ENCODE results near the gene KCNIP4. TPM values are rescaled to one million over a fixed set of nuclear protein-coding genes. Genes with fewer than 3 reads are reported as not detected.

KCNIP4 gene
- total RNA-seq, 8 experiments from 2014 or later, result 1.7 to 18.5 (median 10.8) TPM

DNA sequence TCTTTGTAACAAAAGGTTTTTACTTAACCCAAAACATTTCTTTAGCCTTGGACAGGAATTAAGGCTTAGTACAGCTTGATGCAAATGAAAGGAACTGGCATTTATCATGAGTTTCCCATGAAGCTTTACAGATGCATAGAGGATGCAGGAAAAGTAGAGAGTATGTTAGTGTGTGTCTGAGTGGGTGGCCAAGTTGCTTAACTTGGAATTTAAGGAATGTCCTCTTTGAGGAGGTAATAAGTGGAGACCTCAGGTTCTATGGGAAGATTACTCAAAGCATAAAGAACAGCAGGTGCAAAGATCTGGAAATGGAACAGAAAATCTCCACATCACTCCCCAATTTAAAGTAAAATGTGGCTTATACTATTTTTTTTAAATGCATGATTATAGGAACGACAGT lies 457.9 kb downstream of the KCNIP4 start:
- no peaks in the 10 kb centered on the region for H3K4me1 ChIP-seq (replicated peaks in 1 of 2)
- WGBS, 10 experiments, result 0 to 100% (median 80%) methylated on average over 1 of the region's 1 CpG; no CpG with 5 or more reads in 3 of the 10 experiments
- in situ Hi-C loops (cut with MboI; ENCODE audit: low pct_unique_long_range_greater_than_20kb in 2 of 9, low sequenced_read_pairs in 9 of 9, unreplicated experiment in 9 of 9), result no loop called here
- H3K4me3 ChIP-seq, result no peak overlapping the region
- ATAC-seq (replicated peaks in 6 of 8), result no peak
- no peak overlapping the region for H3K27ac ChIP-seq

GRCh38 chr4:21476757-21477156 lies 471.8 kb downstream of the KCNIP4 start:
- Histone ChIP-seq H3K27ac (no peak overlapping the region), H3K4me3 (no peak overlapping the region), H3K4me1 (replicated peaks in 1 of 2) (no peaks in the 10 kb centered on the region)
- WGBS, 10 experiments, result 0 to 54% (median 0%) methylated on average over 2 to 3 of the region's 3 CpGs; no CpG with 5 or more reads in 3 of the 10 experiments
- peak in 2 of 8 experiments; percentile 48 to 52 for ATAC-seq (replicated peaks in 6 of 8)
- in situ Hi-C loops (cut with MboI; ENCODE audit: low pct_unique_long_range_greater_than_20kb in 2 of 9, low sequenced_read_pairs in 9 of 9, unreplicated experiment in 9 of 9), result no loop called here

DNA sequence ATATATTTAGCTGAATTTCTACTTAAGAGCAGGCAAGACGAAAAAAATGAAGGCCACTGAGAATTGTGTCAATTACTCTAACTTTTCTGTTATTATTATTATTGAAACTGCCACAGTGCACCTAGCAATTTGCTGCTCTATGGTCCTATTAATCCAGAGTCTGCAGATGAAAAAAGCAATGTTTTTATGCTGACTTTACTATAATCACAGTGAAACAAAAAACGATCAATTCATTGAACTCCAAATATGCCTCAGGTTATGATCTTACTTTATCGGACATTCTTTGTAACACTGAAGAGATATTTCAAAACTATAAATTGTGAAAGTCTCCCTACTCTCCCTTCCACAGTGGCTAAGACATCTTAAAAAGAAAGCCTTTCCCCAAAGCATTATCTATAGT lies 474.4 kb downstream of the KCNIP4 start:
- H3K27ac ChIP-seq, result no peak overlapping the region
- in situ Hi-C loops (cut with MboI; ENCODE audit: low pct_unique_long_range_greater_than_20kb in 2 of 9, low sequenced_read_pairs in 9 of 9, unreplicated experiment in 9 of 9), result loop anchor here in 5 of 9 experiments (25.0 kb wide), 2 partner anchors 687 to 712 kb away; no protein-coding TSS in a partner anchor
- H3K4me1 ChIP-seq (replicated peaks in 1 of 2), result no peaks in the 10 kb centered on the region
- no peak for ATAC-seq (replicated peaks in 6 of 8)
- WGBS, 10 experiments, result 0 to 92% (median 50%) methylated on average over 1 to 3 of the region's 3 CpGs; no CpG with 5 or more reads in 1 of the 10 experiments
- no peak overlapping the region for H3K4me3 ChIP-seq

DNA sequence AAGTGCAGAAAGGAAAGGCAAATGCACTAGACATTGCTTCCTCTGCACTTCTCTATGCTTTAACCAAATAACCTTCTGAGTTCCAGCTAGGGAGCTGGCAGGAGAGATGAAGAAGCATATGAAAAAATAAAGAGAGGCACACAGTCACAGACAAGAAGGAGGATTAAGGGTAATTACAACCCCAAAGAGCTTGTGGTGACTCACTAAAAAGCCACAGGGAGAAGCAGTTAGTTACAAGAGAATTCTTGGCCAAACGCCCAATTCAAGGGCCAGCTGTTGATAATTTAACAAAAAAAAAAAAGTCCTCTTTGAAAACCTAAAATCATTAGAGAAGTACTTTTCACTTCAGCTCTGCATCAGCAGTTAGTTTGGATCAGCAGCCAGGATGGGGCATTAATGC lies 478.0 kb downstream of the KCNIP4 start:
- peak in 7 of 8 experiments; percentile 41 to 82 (median 62) for ATAC-seq (replicated peaks in 6 of 8)
- no peaks in the 10 kb centered on the region for H3K4me1 ChIP-seq (replicated peaks in 1 of 2)
- in situ Hi-C loops (cut with MboI; ENCODE audit: low pct_unique_long_range_greater_than_20kb in 2 of 9, low sequenced_read_pairs in 9 of 9, unreplicated experiment in 9 of 9), result loop anchor here in 5 of 9 experiments (25.0 kb wide), 2 partner anchors 683 to 708 kb away; no protein-coding TSS in a partner anchor
- 0 to 60% (median 33%) methylated on average over 1 of the region's 1 CpG; no CpG with 5 or more reads in 3 of the 10 experiments for WGBS, 10 experiments
- H3K27ac ChIP-seq, result no peak overlapping the region
- no peak overlapping the region for H3K4me3 ChIP-seq

GRCh38 chr4:21469438-21470300 lies 478.9 kb downstream of the KCNIP4 start:
- ATAC-seq (replicated peaks in 6 of 8), result peak in 5 of 8 experiments; percentile 58 to 81 (median 73)
- H3K4me1 ChIP-seq (replicated peaks in 1 of 2), result no peaks in the 10 kb centered on the region
- in situ Hi-C loops (cut with MboI; ENCODE audit: low pct_unique_long_range_greater_than_20kb in 2 of 9, low sequenced_read_pairs in 9 of 9, unreplicated experiment in 9 of 9), result loop anchor here in 6 of 9 experiments (10.0 to 25.0 kb wide), 3 partner anchors 682 to 707 kb away; no protein-coding TSS in a partner anchor
- H3K27ac ChIP-seq, result no peak overlapping the region
- WGBS, 10 experiments, result 0 to 55% (median 34%) methylated on average over 2 to 9 of the region's 9 CpGs
- H3K4me3 ChIP-seq, result no peak overlapping the region

DNA sequence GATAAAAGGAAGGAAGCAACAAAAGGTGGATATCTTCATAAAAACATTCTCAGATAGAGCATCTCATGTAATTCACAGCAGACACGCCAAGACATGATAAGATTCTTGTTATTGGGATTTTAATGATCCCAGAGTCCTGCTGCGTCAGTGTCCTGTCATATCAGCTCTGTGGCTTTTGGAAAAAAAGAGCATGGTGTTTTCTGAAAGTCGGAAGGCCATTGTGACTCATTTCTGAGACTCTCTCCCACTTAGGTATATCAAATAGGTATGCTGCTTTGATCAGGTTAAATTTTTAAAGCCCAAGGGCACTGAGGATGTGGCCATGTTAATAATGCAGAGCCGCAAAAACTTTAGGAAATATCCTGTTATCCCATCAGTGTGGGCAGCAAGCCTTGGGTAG lies 481.0 kb downstream of the KCNIP4 start:
- in situ Hi-C loops (cut with MboI; ENCODE audit: low pct_unique_long_range_greater_than_20kb in 2 of 9, low sequenced_read_pairs in 9 of 9, unreplicated experiment in 9 of 9), result loop anchor here in 6 of 9 experiments (10.0 to 25.0 kb wide), 3 partner anchors 680 to 705 kb away; no protein-coding TSS in a partner anchor
- no peak for ATAC-seq (replicated peaks in 6 of 8)
- 15 to 100% (median 93%) methylated on average over 1 to 4 of the region's 4 CpGs; no CpG with 5 or more reads in 1 of the 10 experiments for WGBS, 10 experiments
- Histone ChIP-seq H3K4me1 (replicated peaks in 1 of 2) (no peaks in the 10 kb centered on the region), H3K4me3 (no peak overlapping the region), H3K27ac (no peak overlapping the region)

DNA sequence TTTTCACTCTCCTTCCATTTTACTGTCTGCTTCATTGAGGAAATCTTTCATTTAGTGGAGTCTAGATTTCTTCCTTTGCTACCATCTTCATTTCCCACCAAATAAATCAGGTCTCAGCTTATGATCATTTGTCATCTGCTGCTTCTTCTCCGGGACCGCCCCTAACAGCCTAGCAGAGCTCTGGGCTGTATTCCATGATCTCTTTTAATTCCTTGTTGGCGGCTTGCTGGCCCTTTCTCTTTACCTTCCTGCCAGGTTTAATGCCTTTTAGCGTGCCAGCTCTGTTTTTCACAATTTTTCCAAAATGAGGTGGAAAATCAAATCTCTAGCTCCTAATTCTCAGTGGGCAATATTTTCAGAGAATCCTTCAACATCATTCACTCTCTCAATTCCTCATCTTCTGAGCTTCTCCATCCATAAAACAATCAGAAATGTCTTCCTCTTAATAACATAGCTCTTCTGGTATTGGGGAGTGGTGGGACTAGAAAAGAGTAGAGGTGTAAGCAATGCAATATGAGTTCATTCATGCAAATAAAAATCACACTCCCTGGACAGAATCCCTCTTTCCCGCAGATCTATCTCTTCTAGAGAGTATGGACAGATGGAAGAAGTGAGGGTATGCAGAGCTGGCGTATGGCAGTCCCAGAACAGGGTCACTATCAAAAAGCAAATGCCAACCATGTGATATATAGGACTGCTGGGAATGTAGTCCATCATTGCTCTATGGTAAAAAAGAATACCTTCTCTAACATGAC lies 491.3 kb downstream of the KCNIP4 start:
- no peak overlapping the region for H3K4me3 ChIP-seq
- WGBS, 10 experiments, result 11 to 94% (median 62%) methylated on average over 3 to 6 of the region's 6 CpGs; no CpG with 5 or more reads in 1 of the 10 experiments
- H3K4me1 ChIP-seq (replicated peaks in 1 of 2), result peaks cover 2 to 8% of the 10 kb centered on the region in 2 donors
- in situ Hi-C loops (cut with MboI; ENCODE audit: low pct_unique_long_range_greater_than_20kb in 2 of 9, low sequenced_read_pairs in 9 of 9, unreplicated experiment in 9 of 9), result loop anchor here in 5 of 9 experiments (25.0 kb wide), 2 partner anchors 670 to 695 kb away; no protein-coding TSS in a partner anchor
- ATAC-seq (replicated peaks in 6 of 8), result no peak
- H3K27ac ChIP-seq, result no peak overlapping the region

GRCh38 chr4:21454831-21455230 lies 493.7 kb downstream of the KCNIP4 start:
- no peak for ATAC-seq (replicated peaks in 6 of 8)
- H3K4me3 ChIP-seq, result no peak overlapping the region
- peaks cover 2 to 8% of the 10 kb centered on the region in 2 donors for H3K4me1 ChIP-seq (replicated peaks in 1 of 2)
- no peak overlapping the region for H3K27ac ChIP-seq
- in situ Hi-C loops (cut with MboI; ENCODE audit: low pct_unique_long_range_greater_than_20kb in 2 of 9, low sequenced_read_pairs in 9 of 9, unreplicated experiment in 9 of 9), result loop anchor here in 5 of 9 experiments (25.0 kb wide), 2 partner anchors 668 to 693 kb away; no protein-coding TSS in a partner anchor
- 0 to 86% (median 48%) methylated on average over 1 of the region's 1 CpG for WGBS, 10 experiments

DNA sequence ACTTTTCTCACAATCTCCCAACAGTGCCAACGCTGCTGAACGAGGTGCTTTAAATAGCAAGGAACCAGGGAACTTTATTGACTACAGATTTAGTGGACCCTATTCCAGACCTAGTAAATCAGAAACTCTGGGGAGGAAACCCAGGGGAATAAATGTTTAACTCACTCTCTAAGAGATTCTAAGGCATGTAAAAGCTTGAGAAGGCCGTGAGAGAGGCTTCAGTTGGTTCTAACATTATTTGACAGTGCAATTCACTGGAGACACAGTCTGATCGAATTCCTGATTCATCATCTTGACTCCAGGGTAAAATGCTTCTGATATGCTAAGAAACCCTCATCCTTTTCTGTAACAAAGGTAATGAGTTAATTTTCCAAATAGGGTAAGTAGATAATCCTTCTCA lies 494.4 kb downstream of the KCNIP4 start:
- H3K4me3 ChIP-seq, result no peak overlapping the region
- ATAC-seq (replicated peaks in 6 of 8), result peak in 3 of 8 experiments; percentile 35 to 62 (median 45)
- H3K4me1 ChIP-seq (replicated peaks in 1 of 2), result peaks cover 2 to 8% of the 10 kb centered on the region in 2 donors
- in situ Hi-C loops (cut with MboI; ENCODE audit: low pct_unique_long_range_greater_than_20kb in 2 of 9, low sequenced_read_pairs in 9 of 9, unreplicated experiment in 9 of 9), result loop anchor here in 5 of 9 experiments (25.0 kb wide), 2 partner anchors 667 to 692 kb away; no protein-coding TSS in a partner anchor
- H3K27ac ChIP-seq, result peak overlapping the region in 1 of 2 donors; percentile 30
- 0 to 71% (median 45%) methylated on average over 1 to 4 of the region's 4 CpGs for WGBS, 10 experiments

- H3K4me3 ChIP-seq, result no peak overlapping the region
- in situ Hi-C loops (cut with MboI; ENCODE audit: low pct_unique_long_range_greater_than_20kb in 2 of 9, low sequenced_read_pairs in 9 of 9, unreplicated experiment in 9 of 9), result loop anchor here in 5 of 9 experiments (25.0 kb wide), 2 partner anchors 666 to 691 kb away; no protein-coding TSS in a partner anchor
- peaks cover 2 to 8% of the 10 kb centered on the region in 2 donors for H3K4me1 ChIP-seq (replicated peaks in 1 of 2)
- ATAC-seq (replicated peaks in 6 of 8), result no peak
- H3K27ac ChIP-seq, result no peak overlapping the region
Observed at GRCh38 chr4:21452931-21453330, 495.6 kb downstream of the KCNIP4 start.

DNA sequence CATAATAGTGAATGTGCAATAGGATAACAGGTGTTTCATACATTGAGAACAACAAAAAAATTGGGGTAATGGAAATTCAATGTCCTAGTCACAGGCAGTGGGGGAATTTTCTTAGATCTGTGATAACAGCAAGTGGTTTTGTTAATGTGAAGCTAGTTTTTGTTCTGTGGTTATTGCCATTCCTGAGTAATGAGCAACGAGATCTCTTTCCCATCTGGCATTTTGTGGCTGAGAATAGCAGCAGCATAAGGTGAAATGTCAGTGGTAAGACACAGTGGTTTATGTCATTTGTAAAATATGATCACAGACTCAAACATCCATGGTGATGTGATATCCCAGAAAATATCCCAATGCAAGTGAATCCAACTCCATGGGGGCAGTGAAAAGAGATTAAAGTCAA lies 497.5 kb downstream of the KCNIP4 start:
- WGBS, 10 experiments, result 0 to 67% (median 57%) methylated on average over 1 of the region's 1 CpG; no CpG with 5 or more reads in 5 of the 10 experiments
- Histone ChIP-seq H3K27ac (no peak overlapping the region), H3K4me3 (no peak overlapping the region), H3K4me1 (replicated peaks in 1 of 2) (peaks cover 2 to 8% of the 10 kb centered on the region in 2 donors)
- in situ Hi-C loops (cut with MboI; ENCODE audit: low pct_unique_long_range_greater_than_20kb in 2 of 9, low sequenced_read_pairs in 9 of 9, unreplicated experiment in 9 of 9), result loop anchor here in 5 of 9 experiments (25.0 kb wide), 2 partner anchors 664 to 689 kb away; no protein-coding TSS in a partner anchor
- ATAC-seq (replicated peaks in 6 of 8), result peak in 3 of 8 experiments; percentile 44 to 63 (median 48)

DNA sequence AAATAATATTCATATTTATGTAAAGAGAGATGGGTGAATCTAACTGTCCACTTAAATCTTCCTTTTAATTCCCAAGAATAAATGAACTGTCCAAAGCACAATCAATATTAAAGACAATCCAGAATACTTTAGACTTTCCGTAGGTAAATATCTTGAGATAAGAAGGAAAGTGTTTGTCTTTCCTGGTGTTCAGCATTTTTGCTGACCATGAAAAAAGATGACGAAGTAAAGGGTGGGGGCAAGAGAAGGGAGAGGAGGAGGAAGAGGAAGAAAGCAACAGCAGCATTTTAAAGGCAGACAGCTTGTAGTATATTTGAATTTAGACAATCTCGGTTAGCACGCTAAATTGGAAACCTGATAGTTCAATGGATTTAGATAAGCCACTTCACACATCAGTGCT lies 498.2 kb downstream of the KCNIP4 start:
- H3K27ac ChIP-seq, result no peak overlapping the region

More for the DNA sequence above, 498.2 kb downstream of the KCNIP4 start:
- in situ Hi-C loops (cut with MboI; ENCODE audit: low pct_unique_long_range_greater_than_20kb in 2 of 9, low sequenced_read_pairs in 9 of 9, unreplicated experiment in 9 of 9), result loop anchor here in 5 of 9 experiments (25.0 kb wide), 2 partner anchors 663 to 688 kb away; no protein-coding TSS in a partner anchor
- WGBS, 10 experiments, result 27 to 98% (median 85%) methylated on average over 4 of the region's 4 CpGs; no CpG with 5 or more reads in 1 of the 10 experiments
- Histone ChIP-seq H3K4me1 (replicated peaks in 1 of 2) (peaks cover 2 to 8% of the 10 kb centered on the region in 2 donors), H3K4me3 (no peak overlapping the region)
- no peak for ATAC-seq (replicated peaks in 6 of 8)

All from motor neuron (in vitro differentiated cells).